Raji (cell line): Measurements from ENCODE around the gene NCKAP5L.

Experiments used
- POLR2A ChIP-seq: IDR thresholded peaks from 2 replicates; pipeline ENCODE4 v1.6.1; 2011; ENCODE audit warnings: low read depth, low read length, control low read depth; ENCODE audit not compliant: insufficient read depth

NCKAP5L gene

DNA sequence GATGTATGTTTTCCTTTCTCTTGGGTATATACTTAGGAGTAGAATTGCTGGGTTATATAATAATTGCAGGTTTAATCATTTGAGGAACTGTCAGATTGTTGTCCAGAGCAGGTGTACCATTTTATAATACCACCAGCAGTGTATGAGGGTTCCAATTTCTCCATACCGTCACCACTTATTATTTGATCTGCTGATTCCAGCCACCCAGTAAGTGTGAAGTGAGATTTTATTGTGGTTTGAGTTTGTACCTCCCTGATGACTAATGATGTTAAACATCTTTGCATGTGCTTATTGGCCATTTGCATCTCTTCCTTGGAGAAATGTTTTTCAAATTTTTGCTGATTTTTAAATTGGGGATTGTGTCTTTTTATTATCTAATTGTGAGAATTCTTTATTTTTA is 15.1 kb downstream of the NCKAP5L start:
- TF ChIP-seq POLR2A, result no peak

DNA sequence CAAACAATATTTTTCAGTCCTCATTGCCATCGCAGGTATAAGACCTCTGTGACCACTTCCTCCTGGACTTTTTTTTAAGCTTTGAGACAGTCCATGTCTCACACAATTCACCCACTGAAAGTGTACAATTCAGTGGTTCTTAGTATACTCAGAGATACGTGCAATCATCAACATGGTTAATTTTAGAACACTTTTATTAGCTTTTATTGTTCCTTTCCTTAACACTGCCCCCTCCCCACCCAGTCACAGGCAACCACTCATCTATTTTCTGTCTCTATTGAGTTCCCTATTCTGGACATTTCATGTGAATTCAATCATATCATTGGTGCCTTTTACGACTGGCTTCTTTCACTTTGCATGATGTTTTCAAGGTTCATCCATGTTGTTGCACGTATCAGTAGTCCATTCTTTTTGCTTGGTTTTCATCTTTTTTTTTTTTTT is 16.2 kb downstream of the NCKAP5L start:
- no peak for TF ChIP-seq POLR2A

DNA sequence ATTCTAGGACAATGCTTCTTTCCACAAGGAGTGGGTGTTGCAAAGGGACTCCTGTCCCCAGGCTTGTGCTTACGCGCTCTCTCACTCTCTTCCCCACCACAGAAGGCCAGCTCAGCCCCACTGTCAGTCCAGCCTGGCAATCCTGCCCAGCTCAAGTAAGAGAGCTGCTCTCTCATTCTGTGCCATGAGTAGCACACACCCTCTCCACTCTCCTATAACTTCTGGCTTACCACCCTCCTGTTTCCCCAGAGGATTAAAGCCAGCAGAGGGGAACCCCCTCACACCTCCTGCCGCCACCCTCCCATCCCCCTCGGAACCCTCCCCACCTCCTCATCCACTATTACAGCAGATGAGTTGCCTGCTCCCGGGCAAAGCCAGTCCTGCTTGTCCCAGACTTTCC is 17.1 kb downstream of the NCKAP5L start:
- no peak for TF ChIP-seq POLR2A

DNA sequence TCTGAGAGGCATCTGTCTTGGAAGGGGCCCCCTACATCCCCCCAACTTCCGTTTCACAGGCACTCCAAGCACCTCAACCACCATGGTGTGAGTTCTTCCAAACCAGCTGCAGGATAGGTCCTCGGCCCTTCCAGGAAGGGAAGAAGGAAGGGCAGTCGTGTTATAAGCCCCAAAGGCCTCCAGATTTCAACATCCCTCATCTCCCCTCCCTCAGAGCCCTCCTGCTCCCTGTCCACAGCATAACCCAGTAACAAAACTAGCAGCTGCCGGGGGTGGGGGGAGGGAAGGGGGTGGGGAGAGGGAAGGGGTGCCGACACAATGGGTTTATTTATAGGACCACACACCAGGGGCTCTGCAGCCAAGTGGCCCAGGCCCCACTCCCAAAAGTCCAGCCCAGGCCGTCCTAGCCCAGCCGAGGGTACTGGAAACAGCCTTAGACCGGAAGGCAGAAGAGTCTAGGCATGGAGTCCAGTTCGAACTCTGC is 18.3 kb downstream of the NCKAP5L start:
- no peak for TF ChIP-seq POLR2A

DNA sequence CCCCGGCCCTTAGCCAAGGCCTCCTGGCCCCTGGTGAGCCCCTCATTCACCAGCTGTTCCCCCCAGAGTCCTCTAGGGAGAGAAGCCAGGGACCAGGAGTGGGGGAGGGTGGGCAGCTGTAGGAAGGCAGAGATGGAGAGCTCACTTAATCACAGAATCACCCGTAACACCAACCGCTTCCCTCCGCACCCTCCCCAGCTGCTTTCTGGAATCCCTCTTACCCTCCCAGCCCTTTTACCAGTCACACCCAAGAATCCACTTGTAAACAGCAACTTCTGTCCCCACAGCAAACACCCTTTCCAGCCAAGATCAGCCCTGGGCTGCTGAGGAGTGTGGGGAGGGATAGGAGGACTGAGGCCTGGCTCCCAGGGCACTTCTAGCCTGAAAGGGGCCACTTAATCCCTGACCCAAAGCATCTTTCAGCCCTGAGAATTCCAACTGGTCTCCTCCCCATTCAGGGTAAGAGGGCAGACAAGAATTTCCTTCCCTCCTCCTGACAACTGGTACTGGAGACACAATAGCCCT is 18.8 kb downstream of the NCKAP5L start:
- TF ChIP-seq POLR2A, result no peak

DNA sequence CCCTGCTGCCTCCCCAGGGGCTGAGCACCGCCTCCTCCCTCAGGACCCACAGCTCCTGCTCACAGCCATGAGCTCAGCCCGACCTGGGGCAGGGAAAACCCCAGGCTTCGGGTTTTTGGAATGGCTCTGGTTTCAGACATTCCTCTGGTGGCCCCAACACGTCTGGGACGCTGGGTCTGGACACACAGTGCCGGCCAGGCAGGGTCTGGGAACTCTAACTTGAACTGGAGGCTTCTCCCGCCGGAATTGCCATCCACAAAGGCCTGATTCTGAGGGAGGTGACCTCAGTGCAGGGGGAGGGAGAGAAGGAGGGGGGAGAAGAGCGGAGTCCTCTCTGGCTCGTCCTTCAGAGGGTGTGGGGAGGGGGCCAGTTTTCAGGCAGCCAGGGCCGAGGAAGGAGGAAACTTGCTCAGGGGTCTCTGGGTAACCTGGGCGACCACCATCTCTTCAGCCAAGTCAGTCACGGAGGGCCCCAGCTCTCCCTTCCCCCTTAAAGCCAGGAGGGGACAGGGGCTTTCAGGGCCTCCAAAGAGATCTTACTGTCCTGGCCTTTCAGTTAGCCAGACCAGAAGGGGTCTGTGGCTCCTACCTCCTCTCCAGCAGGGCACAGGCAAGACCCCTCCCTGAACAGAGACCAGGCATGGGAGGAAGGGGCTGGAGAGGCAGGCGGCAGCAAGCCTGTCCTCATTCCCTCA is 19.4 kb downstream of the NCKAP5L start:
- no peak for TF ChIP-seq POLR2A

DNA sequence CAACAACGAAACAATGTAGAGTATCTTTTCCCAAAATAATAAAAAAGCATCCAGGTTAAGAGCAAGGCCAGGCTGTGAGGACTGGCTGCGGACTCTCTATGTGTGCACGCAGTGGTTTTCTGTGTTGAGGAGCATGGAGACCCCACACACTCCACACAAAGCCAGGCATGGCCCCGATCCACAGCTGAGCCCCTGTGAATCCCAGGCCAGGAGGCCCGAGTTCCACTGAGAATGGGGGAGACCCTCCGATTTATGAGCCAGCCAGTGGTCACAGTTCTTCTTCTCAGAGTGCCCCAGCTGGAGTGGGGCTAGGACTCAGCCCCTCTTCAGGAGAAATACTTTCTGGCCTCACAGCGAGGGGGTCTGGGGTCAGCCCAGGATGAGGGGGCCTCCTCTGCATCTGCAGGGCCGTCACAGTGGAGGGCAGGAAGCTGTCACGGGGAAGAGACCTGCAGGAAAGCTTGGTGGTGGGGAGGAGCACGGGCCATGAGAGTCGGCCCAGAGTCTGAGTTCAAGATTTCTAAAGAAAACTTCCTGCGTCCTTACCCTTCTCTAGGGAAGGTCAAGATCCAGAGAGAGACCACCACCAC is 20.1 kb downstream of the NCKAP5L start:
- TF ChIP-seq POLR2A, result no peak

DNA sequence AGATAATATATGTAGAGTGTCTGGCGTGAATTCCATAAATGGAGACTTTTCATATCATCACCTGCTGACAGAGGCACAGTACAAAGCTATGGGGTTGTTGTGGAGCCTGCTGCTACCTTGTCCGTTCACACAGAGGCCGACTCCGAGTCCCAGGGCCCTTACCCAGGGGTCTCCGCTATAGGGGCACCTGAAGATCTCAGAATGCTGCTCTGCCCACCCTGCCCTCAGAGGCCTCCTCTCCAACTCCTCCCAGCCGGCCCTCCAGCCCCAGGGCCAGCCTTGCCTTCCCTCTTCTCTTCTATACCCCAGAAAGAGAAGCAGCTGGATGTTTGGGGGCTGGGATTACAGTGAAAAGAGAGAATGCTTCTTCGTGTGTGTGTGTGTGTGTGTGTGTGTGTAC is 21.3 kb downstream of the NCKAP5L start:
- TF ChIP-seq POLR2A, result no peak

DNA sequence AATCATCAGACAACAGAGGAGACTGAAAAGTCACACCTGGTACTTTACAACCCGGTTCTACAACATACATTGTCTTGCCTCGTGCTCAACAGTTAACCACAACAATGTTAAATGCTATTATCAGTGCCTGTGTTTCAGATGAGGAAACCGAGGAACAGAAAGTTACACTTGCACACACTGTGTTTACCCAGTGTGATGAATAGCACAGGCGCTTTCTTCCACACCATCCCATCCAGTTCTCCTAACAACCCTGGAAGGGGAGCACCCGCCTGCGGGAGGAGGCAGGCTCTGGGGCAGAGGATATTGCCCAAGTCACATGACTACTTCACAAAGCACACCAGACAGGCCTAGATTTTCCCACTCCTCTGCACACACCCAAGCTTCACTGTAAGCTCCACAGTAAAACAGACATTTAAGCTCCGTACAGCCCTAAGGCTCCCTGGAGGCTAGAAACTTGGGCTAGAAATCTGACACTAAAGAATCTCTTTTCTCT is 21.8 kb downstream of the NCKAP5L start:
- TF ChIP-seq POLR2A, result no peak

DNA sequence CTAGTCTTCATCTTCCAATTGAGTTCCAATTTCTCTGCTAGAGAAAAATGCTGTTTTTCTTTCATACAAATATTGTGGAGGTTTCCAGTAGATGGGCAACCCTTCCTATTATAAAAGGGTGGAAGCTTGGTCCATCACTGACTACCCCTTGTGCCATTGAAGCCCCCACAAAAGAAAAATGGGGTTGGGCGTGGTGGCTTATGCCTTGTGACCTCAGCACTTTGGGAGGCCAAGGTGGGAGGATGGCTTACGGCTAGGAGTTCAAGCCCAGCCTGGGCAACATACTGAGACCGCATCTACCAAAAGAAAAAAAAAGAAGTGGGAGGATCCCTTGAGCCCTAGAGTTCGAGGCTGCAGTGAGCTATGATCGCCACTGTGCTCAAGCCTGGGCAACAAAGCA is 22.8 kb downstream of the NCKAP5L start:
- no peak for TF ChIP-seq POLR2A

DNA sequence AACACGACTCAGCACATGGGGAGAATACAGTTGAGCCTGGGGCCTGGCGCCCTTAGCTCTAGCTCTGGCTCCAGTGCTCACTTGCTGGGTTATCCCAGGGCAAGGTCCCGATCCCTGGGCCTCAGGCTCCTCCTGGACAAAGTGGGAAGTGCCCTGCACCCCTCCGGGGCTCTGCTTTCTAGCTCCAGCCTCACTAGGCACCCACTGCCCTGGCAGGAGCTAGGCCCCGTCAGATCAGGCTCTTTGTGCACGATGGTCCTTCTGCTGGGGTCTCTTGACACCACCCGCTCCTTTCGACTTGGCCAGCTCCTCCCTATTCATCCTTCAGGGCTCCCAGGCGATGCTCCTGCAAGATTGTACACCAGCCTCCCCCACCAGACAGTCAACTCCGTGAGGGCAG is 23.4 kb downstream of the NCKAP5L start:
- TF ChIP-seq POLR2A, result no peak

DNA sequence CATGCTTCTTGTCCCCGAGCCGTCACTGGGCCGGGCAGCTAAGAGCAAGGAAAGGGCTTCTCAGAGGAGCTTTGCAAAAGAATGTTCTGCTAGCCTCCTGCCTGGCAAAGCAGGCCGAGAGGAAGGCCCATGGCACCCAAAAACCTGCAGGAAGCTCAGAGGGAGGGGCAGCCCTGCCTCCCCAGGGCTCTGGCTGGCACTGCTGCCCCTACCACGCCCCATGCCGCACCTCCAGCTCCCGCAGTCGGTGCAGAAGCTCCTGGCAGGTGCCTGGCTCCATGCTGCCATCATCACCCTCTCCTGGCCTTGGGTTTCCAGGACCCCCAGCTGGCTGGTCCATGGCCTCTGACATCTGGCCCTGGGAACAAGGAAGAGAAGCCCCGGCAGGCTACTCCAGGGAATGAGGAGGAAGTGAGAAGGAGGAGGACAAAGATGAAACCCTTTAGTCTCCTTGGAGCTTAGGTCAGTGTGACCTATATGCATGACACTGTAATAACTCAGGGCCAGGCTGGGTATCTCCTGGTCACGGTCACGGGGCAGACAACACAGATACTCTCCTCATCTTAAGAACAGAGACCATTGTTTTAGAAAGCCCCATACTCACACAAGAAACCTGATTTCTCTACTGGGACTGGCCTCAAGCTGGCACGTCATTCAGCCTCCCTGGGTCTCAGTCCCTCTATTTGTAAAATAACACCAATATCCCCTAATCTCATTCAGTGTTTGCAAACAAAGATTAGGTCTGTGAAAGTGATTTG is 24.3 kb downstream of the NCKAP5L start:
- TF ChIP-seq POLR2A, result no peak

DNA sequence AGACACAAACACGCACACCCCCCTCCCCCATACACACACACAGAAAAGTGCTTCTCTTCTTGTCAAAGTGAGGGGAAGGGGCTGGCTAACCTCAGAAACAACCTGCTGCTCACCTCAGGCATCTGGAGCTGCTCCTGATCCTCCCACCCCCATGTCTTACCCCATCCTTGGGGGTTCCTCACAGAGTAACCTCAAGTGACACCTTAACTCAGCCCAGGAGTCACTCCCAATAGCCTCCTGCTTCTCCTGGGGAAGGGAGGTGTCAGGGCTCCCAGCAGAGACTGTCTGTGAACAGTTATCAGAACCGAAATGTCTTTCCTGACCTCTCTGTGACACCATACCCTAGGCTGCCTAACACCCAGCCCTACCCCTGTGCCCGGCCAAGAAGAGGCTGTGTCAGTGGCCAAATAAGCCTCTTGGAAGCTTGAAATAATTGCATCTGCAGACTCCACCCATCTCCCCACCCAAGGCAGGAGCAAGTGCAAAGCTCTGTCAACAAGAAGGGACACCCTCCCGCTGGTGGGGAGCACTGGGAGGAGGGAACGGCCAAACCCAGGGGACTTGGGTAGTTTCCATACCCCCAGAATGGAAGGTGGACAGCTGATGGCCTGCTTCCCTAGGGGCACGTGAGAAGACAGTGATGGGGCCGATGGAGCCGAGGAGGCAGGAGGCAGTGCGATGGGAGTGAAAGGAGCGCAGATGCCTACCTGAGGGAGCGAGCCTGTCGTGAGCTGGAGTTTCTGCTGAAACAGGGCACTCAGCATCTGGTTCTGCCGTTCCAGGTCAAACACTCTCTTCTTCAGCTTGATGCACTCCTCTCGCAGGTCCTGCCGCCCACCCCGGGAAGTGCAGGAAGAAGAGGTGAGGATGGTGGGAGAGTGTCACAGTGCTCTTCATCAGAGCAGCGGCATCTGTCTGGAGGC is 26.8 kb downstream of the NCKAP5L start:
- no peak for TF ChIP-seq POLR2A

DNA sequence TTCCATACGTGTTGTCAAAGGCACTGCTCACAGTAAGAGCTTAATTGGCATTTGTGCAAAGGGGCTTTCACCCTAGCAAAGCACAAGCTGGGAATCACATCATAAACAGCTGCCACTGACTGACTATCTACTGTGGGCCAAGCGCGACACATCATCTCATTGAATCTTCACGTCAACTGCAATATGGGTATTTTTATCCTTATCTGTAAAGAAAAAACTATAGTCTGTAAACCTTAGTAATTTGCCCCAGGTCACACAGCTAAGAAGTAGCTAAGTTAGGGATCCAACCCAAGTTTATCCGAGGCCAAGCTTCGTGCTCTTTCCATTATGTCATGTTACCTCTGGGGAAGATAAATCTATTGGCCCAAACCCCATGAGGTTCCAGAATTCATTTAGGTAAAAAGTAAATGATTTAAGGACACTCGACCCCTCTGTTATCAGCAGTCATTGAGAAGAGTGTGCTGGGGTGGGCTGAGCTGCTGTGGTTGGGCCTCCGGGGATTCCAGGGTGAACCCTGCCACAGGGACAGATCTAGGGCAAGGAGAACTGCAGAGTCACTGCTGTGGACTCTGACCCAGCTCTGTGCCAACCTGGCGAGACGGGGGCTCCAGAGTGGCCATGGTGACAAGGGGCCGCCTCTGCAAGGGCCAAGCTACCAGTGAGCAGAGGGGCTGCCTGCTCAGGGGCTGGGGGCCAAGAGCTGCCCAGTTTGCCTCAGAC is 27.6 kb downstream of the NCKAP5L start:
- TF ChIP-seq POLR2A, result no peak
